ENCODE measurements around the gene FURIN.
"Not testable (repeated sequence)": the region's sequence is repeated elsewhere in the genome, so short reads cannot be mapped to it uniquely, and the experiment has no call there.

Gene FURIN

DNA sequence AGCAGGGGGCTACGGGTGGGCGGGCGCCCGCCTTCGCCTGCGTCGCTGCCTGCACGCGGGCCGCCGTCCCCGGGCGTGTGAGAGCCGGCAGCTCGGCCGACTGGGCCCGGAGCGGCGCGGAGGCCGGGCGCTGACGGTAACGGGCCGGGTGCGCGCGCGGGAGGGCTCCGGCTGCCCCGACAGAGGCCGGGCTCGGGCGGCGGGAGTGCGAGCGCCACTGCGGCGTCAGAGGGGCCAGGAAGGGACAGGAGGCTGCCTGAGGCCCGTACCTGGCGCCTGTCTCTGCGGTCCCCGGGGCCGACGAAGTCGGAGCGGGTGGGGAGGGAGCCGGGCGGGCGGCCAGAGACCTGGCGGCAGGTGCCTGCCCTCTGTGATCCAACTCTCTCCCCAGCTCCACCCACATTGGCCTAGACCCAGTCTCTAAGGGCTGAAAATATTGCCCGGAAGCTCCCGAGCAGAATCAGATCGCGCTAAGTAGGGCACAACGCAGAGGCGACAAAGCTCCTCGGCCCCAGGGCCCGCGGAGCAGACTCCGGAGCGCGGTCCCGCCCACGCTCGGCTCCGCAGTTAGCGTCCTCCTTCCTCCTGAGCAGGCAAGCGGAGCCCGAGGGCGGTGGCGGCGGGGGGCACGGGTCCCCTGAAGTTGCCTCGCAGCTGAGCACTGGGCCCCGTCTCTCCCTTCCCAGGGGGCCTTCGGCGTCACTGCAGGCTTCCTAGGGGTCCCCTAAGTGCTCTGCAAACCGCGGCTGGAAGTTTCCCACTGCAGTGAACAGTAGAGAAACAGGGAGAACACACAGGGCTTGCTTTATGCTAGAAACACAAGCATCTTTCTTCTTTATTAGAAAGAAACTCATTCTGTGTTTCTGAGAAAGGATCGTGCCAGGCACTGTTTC, 34.7 kb downstream of the FURIN start, which contains the start of gene MAN2A2:
TSS of gene MAN2A2 (plus strand) at position 463 of the 893 bp plus-strand sequence. CDS start 906 bp downstream, outside the sequence.
- no peak for DNase-seq (ENCODE audit: low read depth)

GRCh38 chr15:90903733-90904536, 35.5 kb downstream of the FURIN start:
- no peak for DNase-seq (ENCODE audit: low read depth)

- DNase-seq (ENCODE audit: low read depth): no peak
These were observed 36.4 kb downstream of the FURIN start for GRCh38 chr15:90904746-90905145.

DNA sequence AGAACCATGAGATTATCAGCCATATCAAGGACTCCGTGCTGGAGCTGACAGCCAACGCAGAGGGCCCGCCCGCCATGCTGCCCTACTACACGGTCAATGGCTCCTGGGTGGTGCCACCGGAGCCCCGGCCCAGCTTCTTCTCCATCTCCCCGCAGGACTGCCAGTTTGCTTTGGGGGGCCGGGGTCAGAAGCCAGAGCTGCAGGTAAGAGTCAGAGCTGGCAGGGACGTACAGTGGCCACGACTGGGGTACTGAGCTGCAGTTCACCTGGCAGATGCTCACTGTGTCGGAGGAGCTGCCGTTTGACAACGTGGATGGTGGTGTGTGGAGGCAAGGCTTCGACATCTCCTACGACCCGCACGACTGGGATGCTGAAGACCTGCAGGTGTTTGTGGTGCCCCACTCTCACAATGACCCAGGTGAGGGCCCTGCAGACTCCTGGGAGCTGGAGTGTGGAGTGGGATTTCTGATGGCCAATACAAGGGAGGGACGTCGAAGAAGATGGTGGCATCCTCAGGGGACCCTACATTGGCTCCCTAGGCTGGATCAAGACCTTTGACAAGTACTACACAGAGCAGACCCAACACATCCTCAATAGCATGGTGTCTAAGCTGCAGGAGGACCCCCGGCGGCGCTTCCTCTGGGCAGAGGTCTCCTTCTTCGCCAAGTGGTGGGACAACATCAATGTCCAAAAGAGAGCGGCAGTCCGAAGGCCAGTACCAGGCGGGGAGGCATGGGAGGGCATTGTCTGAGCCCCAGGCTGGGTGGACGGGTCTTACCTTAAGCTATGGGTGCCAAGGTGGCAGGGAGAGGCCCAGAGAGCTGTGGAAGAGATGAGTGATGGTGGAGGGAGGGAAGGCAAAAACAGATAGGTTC, 37.2 kb downstream of the FURIN start:
- no peak for DNase-seq (ENCODE audit: low read depth)

DNA sequence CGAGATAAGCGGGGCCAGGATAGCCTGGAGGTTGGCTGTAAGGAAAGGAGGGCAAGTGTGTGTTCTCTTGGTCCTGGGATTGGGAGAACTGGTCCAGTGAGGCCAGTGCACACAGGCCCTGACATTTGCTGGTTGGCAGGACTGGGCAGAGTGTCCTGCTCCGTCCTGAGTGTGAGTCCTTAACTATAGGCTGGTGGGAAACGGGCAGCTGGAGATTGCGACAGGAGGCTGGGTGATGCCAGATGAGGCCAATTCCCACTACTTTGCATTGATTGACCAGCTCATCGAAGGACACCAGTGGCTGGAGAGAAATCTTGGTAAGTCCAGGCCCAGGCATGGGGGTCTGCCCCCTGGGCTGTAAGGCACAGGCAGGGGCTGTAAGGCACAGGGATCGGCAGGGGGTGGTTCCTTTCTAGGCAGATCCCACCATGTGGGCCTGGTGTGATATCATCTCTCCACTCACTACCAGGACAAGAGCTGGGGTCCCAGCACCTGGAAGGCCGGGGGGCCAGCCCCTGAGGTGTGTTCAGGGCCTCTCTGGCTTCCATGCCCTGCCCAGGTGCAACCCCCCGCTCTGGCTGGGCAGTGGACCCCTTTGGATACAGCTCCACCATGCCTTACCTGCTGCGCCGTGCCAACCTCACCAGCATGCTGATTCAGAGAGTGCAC, 37.9 kb downstream of the FURIN start:
- DNase-seq (ENCODE audit: low read depth): no peak

GRCh38 chr15:90907051-90907660, 38.8 kb downstream of the FURIN start:
- DNase-seq (ENCODE audit: low read depth): no peak

DNA sequence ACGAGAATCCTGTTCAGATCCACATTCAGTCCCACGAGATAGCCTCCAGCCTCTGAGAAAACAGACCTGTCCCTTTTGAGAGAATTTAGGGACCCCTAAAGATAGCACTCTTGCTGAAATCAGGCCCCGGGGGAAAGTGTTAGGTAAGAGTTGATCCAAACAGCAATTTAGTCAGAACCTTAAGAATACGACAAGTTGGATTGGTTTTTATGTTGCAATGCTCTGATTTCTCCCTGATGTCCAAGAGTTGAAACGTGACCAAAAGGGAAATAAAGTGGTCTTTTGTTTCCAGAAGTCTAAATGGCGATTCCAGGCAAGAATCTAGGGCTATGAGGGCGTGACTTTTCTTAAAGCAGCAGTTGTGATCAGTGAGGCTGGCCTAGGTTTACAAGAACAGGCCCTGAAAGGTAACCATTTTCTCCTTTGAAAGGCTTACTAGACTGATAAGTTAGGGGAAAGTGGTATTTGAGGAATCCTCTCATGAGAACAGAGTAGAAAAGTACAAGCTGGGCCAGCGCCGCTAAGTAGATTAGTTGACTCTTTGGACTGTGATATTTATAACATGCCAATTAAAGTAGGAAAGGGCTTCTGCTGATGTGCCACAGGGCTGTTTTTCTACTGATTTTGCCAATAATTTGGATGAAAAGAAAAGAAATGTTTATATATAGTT, 39.6 kb downstream of the FURIN start:
- no peak for DNase-seq (ENCODE audit: low read depth)

GRCh38 chr15:90909449-90909848, 41.1 kb downstream of the FURIN start:
- not testable (repeated sequence) for DNase-seq (ENCODE audit: low read depth)

DNA sequence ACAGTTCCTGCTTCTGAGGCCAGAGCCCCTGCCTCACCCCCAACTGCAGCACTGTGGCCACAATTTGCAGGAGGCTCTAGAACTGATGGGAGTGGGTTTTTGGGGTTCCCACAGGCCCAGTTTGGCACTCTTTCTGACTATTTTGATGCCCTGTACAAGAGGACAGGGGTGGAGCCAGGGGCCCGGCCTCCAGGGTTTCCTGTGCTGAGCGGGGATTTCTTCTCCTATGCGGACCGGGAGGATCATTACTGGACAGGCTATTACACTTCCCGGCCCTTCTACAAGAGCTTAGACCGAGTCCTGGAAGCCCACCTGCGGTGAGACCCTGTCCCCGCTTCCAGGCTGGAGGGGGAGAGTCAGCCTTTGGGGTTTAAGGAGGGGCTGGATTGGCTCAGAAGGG, 41.6 kb downstream of the FURIN start:
- no peak for DNase-seq (ENCODE audit: low read depth)

- DNase-seq (ENCODE audit: low read depth): no peak
These were observed 42.3 kb downstream of the FURIN start for GRCh38 chr15:90910441-90911301.

GRCh38 chr15:90911302-90911623, 42.9 kb downstream of the FURIN start:
- no peak for DNase-seq (ENCODE audit: low read depth)

DNA sequence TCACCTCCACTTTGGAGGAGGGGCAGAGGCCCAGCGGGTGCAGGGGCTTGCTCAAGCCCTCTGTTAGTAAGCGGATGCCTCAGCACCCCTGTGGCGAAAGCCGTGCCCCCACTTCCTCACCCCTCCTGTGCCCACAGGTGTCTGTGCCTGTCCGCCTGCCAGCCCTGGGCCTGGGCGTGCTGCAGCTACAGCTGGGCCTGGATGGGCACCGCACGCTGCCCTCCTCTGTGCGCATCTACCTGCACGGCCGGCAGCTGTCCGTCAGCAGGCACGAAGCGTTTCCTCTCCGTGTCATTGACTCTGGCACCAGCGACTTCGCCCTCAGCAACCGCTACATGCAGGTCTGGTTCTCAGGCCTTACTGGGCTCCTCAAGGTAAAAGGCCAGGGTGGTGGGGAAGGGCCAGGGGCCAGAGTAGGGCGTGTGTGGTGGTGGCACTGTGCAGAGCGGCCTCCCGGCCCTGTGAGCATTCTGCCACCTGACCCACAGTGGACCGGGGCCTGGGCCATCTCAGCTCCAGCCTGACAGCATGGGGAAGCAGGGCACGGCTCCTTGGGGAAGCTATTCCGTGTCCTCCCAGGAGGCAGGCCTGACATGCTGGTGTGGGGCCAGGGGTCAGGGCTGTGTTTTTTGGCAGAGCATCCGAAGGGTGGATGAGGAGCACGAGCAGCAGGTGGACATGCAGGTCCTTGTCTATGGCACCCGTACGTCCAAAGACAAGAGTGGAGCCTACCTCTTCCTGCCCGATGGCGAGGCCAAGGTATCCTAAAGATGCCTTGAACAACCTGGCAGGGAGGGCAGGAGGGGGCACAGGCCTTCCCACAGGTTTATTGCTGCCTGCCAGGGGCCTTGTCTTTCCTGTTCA, 43.8 kb downstream of the FURIN start:
- DNase-seq (ENCODE audit: low read depth): no peak

GRCh38 chr15:90912770-90913075, 44.3 kb downstream of the FURIN start:
- DNase-seq (ENCODE audit: low read depth): no peak

DNA sequence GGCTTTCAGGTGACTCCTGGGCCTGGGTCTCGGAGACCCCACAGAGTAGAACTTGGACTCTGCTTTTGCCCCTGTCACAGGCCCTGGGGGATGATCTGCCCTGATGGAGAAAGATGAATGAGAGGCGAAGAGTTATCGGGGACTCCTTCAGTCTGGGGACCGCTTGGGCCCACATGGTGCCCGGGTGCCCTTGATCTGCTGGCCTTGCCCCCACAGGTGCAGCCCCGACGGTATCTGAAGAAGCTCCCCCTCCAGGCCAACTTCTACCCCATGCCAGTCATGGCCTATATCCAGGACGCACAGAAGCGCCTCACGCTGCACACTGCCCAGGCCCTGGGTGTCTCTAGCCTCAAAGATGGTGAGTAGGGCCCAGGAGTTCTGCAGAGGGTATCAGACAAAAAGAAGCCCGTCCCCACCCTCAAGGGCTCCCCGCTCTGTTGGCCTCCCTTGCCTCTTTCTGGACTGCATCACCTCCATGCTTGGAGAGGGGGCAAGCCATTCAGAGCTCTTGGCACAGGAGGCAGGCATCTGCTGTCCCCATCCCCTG, 45.1 kb downstream of the FURIN start:
- no peak for DNase-seq (ENCODE audit: low read depth)

- DNase-seq (ENCODE audit: low read depth): no peak
These were observed 46.1 kb downstream of the FURIN start for GRCh38 chr15:90914305-90915080.

GRCh38 chr15:90915216-90915807, 46.9 kb downstream of the FURIN start:
- no peak for DNase-seq (ENCODE audit: low read depth)

DNA sequence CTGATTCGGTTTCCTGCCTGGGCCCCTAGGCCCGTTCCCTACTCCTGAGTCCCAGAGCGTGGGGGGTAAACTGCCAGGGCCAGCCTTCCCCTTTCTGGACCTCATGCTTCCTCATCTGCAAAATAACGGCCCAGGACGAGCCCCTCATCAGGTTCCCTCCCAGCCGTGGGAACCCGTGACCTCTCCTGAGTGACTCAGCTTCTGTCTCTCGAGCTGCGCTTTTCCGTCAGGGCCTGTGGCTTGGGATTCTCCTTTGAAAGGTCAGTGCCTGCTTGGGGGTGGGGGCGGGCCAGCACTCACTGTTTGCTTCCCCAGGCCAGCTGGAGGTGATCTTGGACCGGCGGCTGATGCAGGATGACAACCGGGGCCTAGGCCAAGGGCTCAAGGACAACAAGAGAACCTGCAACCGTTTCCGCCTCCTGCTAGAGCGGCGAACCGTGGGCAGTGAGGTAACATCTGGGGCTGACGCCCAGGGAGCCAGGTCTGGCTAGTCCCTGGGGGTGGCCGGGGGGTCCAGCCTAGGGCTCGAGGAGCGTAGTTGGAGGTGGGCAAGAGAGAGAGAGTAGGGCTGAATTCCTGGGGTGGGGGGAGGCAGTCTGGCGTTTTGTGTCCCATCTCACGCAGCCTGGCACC, 47.5 kb downstream of the FURIN start:
- DNase-seq (ENCODE audit: low read depth): no peak

All from HS-5 (cell line).